Neural crest cell (in vitro differentiated cells): Measurements from ENCODE around the gene CFAP54. TPM values are rescaled to one million over a fixed set of nuclear protein-coding genes. Genes with fewer than 3 reads are reported as not detected.

ENCODE experiments used
- DNase-seq: peaks from one replicate; pipeline ENCODE4 v3.0.0; 2021; ENCODE audit warnings: low read depth, mixed read lengths, low spot score
- H3K27ac Mint-ChIP-seq: one replicate; pipeline ENCODE4 v1.8.0; 2021; ENCODE audit warnings: mild to moderate bottlenecking, mixed read lengths; ENCODE audit not compliant: unreplicated experiment
- H3K27me3 Mint-ChIP-seq: 2 replicates; pipeline ENCODE4 v1.8.0; 2021; ENCODE audit warnings: low read depth, mild to moderate bottlenecking, mixed read lengths
- H3K36me3 Mint-ChIP-seq: 2 replicates; pipeline ENCODE4 v1.8.0; 2021; ENCODE audit warnings: low read depth, mild to moderate bottlenecking, mixed read lengths
- H3K4me1 Mint-ChIP-seq: 2 replicates; pipeline ENCODE4 v1.8.0; 2021; ENCODE audit warnings: mixed read lengths
- H3K4me3 Mint-ChIP-seq: one replicate; pipeline ENCODE4 v1.8.0; 2021; ENCODE audit warnings: mild to moderate bottlenecking, mixed read lengths
- H3K9me3 Mint-ChIP-seq: 2 replicates; pipeline ENCODE4 v1.8.0; 2021; ENCODE audit warnings: mixed read lengths
- CTCF ChIP-seq: fragments of 200-600 bp; sonication (generic); conservative IDR thresholded peaks from 2 replicates; pipeline ENCODE4 v1.5.0; 2021; ENCODE audit warnings: antibody characterized with exemption, mild to moderate bottlenecking
- total RNA-seq: library from RNA; stranded (reverse); gene quantifications from 2 replicates; pipeline ENCODE4 v1.2.1, GENCODE V29; 2021

Gene CFAP54
- total RNA-seq, 1 donor from 2014 or later, result 3.1 TPM

GRCh38 chr12:96907671-96908422, 418.5 kb downstream of the CFAP54 start:
- peak; percentile 8 for DNase-seq
- H3K27me3 Mint-ChIP-seq, result no peaks in the 10 kb centered on the region
- H3K27ac Mint-ChIP-seq, result peak overlapping the region; percentile 97
- peaks cover 2% of the 10 kb centered on the region for H3K36me3 Mint-ChIP-seq
- H3K9me3 Mint-ChIP-seq, result peaks cover 2% of the 10 kb centered on the region
- H3K4me3 Mint-ChIP-seq, result peak overlapping the region; percentile 97
- no peak for TF ChIP-seq CTCF
- peaks cover 40% of the 10 kb centered on the region for H3K4me1 Mint-ChIP-seq

GRCh38 chr12:96908423-96908675, 419.0 kb downstream of the CFAP54 start:
- no peak for TF ChIP-seq CTCF
- Mint-ChIP-seq H3K9me3 (peaks cover 2% of the 10 kb centered on the region), H3K4me3 (peak overlapping the region; percentile 97), H3K36me3 (peaks cover 2% of the 10 kb centered on the region), H3K27ac (no peak overlapping the region), H3K27me3 (no peaks in the 10 kb centered on the region), H3K4me1 (peaks cover 40% of the 10 kb centered on the region)
- DNase-seq, result no peak

- H3K4me1 Mint-ChIP-seq, result peaks cover 44% of the 10 kb centered on the region
- H3K4me3 Mint-ChIP-seq, result no peak overlapping the region
- DNase-seq, result no peak
- peaks cover 8% of the 10 kb centered on the region for H3K9me3 Mint-ChIP-seq
- H3K27me3 Mint-ChIP-seq, result no peaks in the 10 kb centered on the region
- H3K27ac Mint-ChIP-seq, result no peak overlapping the region
- no peak for TF ChIP-seq CTCF
- H3K36me3 Mint-ChIP-seq, result peaks cover 20% of the 10 kb centered on the region
Observed at GRCh38 chr12:96912261-96912660, 422.9 kb downstream of the CFAP54 start.

GRCh38 chr12:96912943-96913342, 423.6 kb downstream of the CFAP54 start:
- H3K27ac Mint-ChIP-seq, result no peak overlapping the region
- peaks cover 39% of the 10 kb centered on the region for H3K4me1 Mint-ChIP-seq
- no peak for DNase-seq

GRCh38 chr12:96919510-96920210, 430.3 kb downstream of the CFAP54 start:
- TF ChIP-seq CTCF, result no peak
- H3K27ac Mint-ChIP-seq, result no peak overlapping the region
- peaks cover 32% of the 10 kb centered on the region for H3K36me3 Mint-ChIP-seq
- DNase-seq, result no peak
- no peak overlapping the region for H3K4me3 Mint-ChIP-seq
- peaks cover 12% of the 10 kb centered on the region for H3K4me1 Mint-ChIP-seq
- no peaks in the 10 kb centered on the region for H3K27me3 Mint-ChIP-seq
- H3K9me3 Mint-ChIP-seq, result peaks cover 14% of the 10 kb centered on the region

More at GRCh38 chr12:96912943-96913342, 423.6 kb downstream of the CFAP54 start:
- peaks cover 20% of the 10 kb centered on the region for H3K36me3 Mint-ChIP-seq
- no peak overlapping the region for H3K4me3 Mint-ChIP-seq
- no peak for TF ChIP-seq CTCF
- peaks cover 8% of the 10 kb centered on the region for H3K9me3 Mint-ChIP-seq
- H3K27me3 Mint-ChIP-seq, result no peaks in the 10 kb centered on the region

Other genes starting within 250 kb of the CFAP54 start
- 32.8 and 33.4 TPM in 2 replicates for gene CDK17, start 89.1 kb upstream of the CFAP54 start, total RNA-seq